HL-60 (cell line): ENCODE measurements around the gene ACCSL.

ENCODE experiments used
- DNase-seq, 2 experiments: peaks; one replicate each; pipeline ENCODE4 v3.0.0-alpha.2; 2010 to 2020; ENCODE audit warnings: low read depth in 1 of 2, low spot score in 1 of 2
- H3K27ac ChIP-seq: fragments of 250-450 bp; sonication (Bioruptor Pico); replicated peaks from 2 replicates; pipeline ENCODE4 v1.5.1; 2020; ENCODE audit warnings: mild to moderate bottlenecking, moderate library complexity
- H3K27me3 ChIP-seq: fragments of 250-450 bp; sonication (Bioruptor Pico); 2 replicates; pipeline ENCODE4 v1.5.1; 2021; ENCODE audit warnings: mild to moderate bottlenecking, moderate library complexity; ENCODE audit not compliant: insufficient read depth, poor library complexity, severe bottlenecking
- H3K4me3 ChIP-seq: replicated peaks from 2 replicates; pipeline ENCODE4 v1.5.1; 2011; ENCODE audit warnings: mild to moderate bottlenecking, control low read depth, low read length; ENCODE audit not compliant: insufficient read depth
- CTCF ChIP-seq: IDR thresholded peaks from one replicate; pipeline ENCODE4 v1.5.1; 2011; ENCODE audit warnings: low read length, control low read depth, inconsistent platforms; ENCODE audit not compliant: insufficient read depth
- GABPA ChIP-seq: IDR thresholded peaks from 2 replicates; pipeline ENCODE4 v1.6.1; 2012; ENCODE audit warnings: low read depth
- POLR2AphosphoS5 ChIP-seq: IDR thresholded peaks from 2 replicates; pipeline ENCODE4 v1.6.1; 2012; ENCODE audit warnings: low read depth
- REST ChIP-seq: IDR thresholded peaks from 2 replicates; pipeline ENCODE4 v1.6.1; 2012; ENCODE audit warnings: low read depth; ENCODE audit not compliant: insufficient replicate concordance
- SPI1 ChIP-seq: IDR thresholded peaks from 2 replicates; pipeline ENCODE4 v1.6.1; 2012; ENCODE audit warnings: low read depth, mild to moderate bottlenecking, borderline replicate concordance

ACCSL gene

GRCh38 chr11:44096360-44097185 is 48.8 kb downstream of the ACCSL start:
- Histone ChIP-seq H3K4me3 (peak overlapping the region; percentile 86), H3K27me3 (no peaks in the 10 kb centered on the region), H3K27ac (no peak overlapping the region)
- DNase-seq, result no peak
- no peak for TF ChIP-seq GABPA
- TF ChIP-seq POLR2AphosphoS5, result no peak
- TF ChIP-seq REST, result no peak
- TF ChIP-seq CTCF, result no peak
- TF ChIP-seq SPI1, result no peak

- Histone ChIP-seq H3K4me3 (no peak overlapping the region), H3K27ac (no peak overlapping the region), H3K27me3 (no peaks in the 10 kb centered on the region)
- DNase-seq, result no peak
- no peak for TF ChIP-seq CTCF
- no peak for TF ChIP-seq POLR2AphosphoS5
- TF ChIP-seq REST, result no peak
- no peak for TF ChIP-seq SPI1
- TF ChIP-seq GABPA, result no peak
Measured at GRCh38 chr11:44097821-44098220, 50.0 kb downstream of the ACCSL start.

GRCh38 chr11:44101098-44101497 is 53.3 kb downstream of the ACCSL start:
- TF ChIP-seq GABPA (no peak), CTCF (no peak)

More at GRCh38 chr11:44101098-44101497, 53.3 kb downstream of the ACCSL start:
- H3K27me3 ChIP-seq, result no peaks in the 10 kb centered on the region
- no peak overlapping the region for H3K27ac ChIP-seq
- H3K4me3 ChIP-seq, result no peak overlapping the region
- DNase-seq, result no peak
